Esophagus squamous epithelium (tissue), 4 donors: ENCODE results near the gene VAV2.

Experiments used
- POLR2A ChIP-seq, 4 donors: fragments of 450-650 bp; IDR thresholded peaks; one replicate each; pipeline ENCODE4 v1.6.1; 2017; ENCODE audit warnings: antibody characterized with exemption in 4 of 4, mild to moderate bottlenecking in 4 of 4, moderate library complexity in 3 of 4
- TF ChIP-seq, protein P1 (sequence below), 6 experiments: fragments of 450-650 bp in 4 of 6; fragments of 200-600 bp in 2 of 6; sonication (generic) in 2 of 6; IDR thresholded peaks; one replicate each; pipeline ENCODE4 v1.5.1; 2016 to 2019; ENCODE audit warnings: antibody characterized with exemption in 6 of 6, mild to moderate bottlenecking in 4 of 6, moderate library complexity in 4 of 6

DNA sequence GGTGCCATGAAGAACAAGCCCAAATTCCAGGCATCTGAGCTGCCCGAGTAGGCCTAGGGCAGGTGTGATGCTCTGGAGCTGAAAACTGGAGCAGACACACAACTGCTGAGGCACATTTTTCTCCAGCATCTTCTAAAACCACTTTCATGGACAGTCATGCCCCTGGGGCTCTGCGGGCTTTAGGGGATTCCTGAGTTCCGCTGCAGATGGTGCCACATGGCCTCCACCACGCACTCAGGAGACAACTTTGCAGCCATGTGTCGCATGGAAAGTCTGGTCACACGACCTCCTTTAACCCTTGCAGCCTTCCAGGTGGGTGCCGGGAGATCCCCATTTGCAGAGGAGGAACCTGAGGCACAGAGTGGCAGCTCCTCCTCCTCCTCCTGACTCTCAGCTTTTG is 141.2 kb downstream of the VAV2 start:
- TF ChIP-seq POLR2A (IDR thresholded peaks at IDR 0.05) = no peak
- TF ChIP-seq, protein P1, sequence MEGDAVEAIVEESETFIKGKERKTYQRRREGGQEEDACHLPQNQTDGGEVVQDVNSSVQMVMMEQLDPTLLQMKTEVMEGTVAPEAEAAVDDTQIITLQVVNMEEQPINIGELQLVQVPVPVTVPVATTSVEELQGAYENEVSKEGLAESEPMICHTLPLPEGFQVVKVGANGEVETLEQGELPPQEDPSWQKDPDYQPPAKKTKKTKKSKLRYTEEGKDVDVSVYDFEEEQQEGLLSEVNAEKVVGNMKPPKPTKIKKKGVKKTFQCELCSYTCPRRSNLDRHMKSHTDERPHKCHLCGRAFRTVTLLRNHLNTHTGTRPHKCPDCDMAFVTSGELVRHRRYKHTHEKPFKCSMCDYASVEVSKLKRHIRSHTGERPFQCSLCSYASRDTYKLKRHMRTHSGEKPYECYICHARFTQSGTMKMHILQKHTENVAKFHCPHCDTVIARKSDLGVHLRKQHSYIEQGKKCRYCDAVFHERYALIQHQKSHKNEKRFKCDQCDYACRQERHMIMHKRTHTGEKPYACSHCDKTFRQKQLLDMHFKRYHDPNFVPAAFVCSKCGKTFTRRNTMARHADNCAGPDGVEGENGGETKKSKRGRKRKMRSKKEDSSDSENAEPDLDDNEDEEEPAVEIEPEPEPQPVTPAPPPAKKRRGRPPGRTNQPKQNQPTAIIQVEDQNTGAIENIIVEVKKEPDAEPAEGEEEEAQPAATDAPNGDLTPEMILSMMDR (IDR thresholded peaks at IDR 0.05) = no peak
